ENCODE results near the gene ZNF784.
A peak's percentile ranks its signal among the peaks of the same experiment; 100 is the strongest.

ZNF784 gene

DNA sequence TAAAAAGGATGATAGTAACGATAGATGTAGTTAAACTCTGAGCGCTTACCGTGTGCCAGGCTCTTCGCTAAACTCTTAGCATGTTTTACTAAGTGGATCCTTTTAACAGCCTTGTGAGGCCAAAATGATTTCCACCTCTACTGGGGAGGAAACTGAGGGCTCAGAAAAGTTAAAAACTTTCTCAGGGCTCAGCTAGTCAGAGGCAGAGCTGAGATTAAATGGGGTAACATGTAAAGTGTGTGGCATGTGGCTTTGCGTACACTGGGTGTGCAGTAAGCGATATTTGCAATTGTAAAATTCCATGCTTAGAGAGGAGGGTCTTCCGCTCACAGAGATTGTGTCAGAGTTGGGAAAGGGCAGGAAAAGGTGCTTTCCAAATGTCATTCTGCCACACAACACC lies 32.2 kb upstream of the ZNF784 start:
- TF ChIP-seq, protein P1, sequence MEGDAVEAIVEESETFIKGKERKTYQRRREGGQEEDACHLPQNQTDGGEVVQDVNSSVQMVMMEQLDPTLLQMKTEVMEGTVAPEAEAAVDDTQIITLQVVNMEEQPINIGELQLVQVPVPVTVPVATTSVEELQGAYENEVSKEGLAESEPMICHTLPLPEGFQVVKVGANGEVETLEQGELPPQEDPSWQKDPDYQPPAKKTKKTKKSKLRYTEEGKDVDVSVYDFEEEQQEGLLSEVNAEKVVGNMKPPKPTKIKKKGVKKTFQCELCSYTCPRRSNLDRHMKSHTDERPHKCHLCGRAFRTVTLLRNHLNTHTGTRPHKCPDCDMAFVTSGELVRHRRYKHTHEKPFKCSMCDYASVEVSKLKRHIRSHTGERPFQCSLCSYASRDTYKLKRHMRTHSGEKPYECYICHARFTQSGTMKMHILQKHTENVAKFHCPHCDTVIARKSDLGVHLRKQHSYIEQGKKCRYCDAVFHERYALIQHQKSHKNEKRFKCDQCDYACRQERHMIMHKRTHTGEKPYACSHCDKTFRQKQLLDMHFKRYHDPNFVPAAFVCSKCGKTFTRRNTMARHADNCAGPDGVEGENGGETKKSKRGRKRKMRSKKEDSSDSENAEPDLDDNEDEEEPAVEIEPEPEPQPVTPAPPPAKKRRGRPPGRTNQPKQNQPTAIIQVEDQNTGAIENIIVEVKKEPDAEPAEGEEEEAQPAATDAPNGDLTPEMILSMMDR (IDR thresholded peaks at IDR 0.05; ENCODE audit: poor library complexity, severe bottlenecking) = no peak
- Histone ChIP-seq H3K4me1 (ENCODE audit: insufficient read depth, poor library complexity, severe bottlenecking) (peaks cover 4% of the 10 kb centered on the region), H3K27me3 (ENCODE audit: insufficient read depth, poor library complexity, severe bottlenecking) (no peaks in the 10 kb centered on the region), H3K4me3 (ENCODE audit: severe bottlenecking) (peak overlapping the region; percentile 78), H3K9me3 (ENCODE audit: severe bottlenecking) (no peaks in the 10 kb centered on the region), H3K36me3 (ENCODE audit: low read depth) (peaks cover 42% of the 10 kb centered on the region), H3K27ac (ENCODE audit: poor library complexity, severe bottlenecking) (peak overlapping the region; percentile 93)
- DNase-seq (ENCODE audit: low spot score) = no peak
- ATAC-seq (ENCODE audit: low read depth) = no peak

DNA sequence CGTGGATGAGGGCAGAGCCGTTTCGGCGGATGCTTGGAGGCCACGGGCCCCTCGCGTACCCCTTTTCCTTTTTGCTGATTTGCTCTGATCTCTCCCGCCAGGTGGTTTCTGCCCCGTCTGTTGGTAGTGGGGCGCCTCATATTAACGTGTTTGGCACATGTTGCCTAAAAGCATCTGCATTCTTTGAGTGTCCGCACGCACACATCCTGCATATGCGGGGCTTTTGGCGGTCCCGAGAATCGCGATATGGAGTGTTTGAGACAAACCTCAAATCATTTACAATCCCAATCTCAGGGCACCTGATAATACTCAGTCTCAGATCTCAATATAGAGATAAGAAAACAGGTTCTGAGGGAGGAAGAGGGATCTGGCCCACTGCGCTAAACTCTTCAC lies 31.3 kb upstream of the ZNF784 start:
- no peaks in the 10 kb centered on the region for H3K27me3 ChIP-seq (ENCODE audit: insufficient read depth, poor library complexity, severe bottlenecking)
- peak overlapping the region; percentile 78 for H3K4me3 ChIP-seq (ENCODE audit: severe bottlenecking)
- H3K36me3 ChIP-seq (ENCODE audit: low read depth) = peaks cover 33% of the 10 kb centered on the region
- H3K4me1 ChIP-seq (ENCODE audit: insufficient read depth, poor library complexity, severe bottlenecking) = peaks cover 4% of the 10 kb centered on the region
- H3K27ac ChIP-seq (ENCODE audit: poor library complexity, severe bottlenecking) = peak overlapping the region; percentile 93
- H3K9me3 ChIP-seq (ENCODE audit: severe bottlenecking) = no peaks in the 10 kb centered on the region
- DNase-seq (ENCODE audit: low spot score) (no peak), ATAC-seq (ENCODE audit: low read depth) (no peak)
- TF ChIP-seq, protein P1 (IDR thresholded peaks at IDR 0.05; ENCODE audit: poor library complexity, severe bottlenecking) = no peak

DNA sequence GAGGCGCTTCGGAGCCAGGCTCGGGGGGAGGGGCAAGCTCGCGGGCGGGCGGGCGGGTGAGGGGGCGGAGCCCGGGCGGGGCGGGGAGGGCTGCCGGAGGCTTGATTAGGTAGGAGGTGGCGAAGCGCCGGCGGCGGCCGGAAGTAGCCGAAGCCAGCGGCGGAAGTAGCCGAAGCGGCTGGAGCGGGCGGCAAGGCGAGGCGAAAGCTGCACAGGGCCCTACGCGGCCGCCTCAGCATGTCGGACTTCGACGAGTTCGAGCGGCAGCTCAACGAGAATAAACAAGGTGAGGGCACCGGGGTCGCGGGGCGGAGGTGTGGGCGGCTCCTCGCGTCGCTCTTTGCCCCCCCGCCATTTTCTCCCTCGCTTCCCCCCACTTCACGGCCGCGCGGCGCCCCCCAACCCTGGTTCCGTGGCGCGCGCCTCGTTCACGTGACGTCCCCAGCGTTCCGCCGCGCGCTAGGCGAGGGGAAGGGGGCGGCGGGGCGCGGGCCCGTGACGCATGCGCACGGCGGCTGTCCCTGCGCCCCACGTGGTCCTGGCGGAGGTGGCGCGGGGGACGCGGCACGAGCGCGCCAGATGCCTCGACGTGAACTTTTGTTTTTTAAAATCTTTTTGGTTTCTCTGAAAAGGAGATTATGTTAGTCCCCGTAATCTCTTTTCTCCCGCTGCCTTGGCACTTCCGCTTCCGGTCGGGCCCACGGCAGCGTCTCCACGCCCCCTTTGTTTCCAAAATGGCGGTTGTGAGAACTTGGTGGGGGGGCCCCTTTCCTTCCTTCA lies 30.7 kb upstream of the ZNF784 start, which contains the start of gene U2AF2:
U2AF2 (plus strand) TSS at position 168 of the 780 bp plus-strand sequence; CDS start at position 238, 70 bp downstream.
- Histone ChIP-seq H3K27me3 (ENCODE audit: insufficient read depth, poor library complexity, severe bottlenecking) (no peaks in the 10 kb centered on the region), H3K4me1 (ENCODE audit: insufficient read depth, poor library complexity, severe bottlenecking) (peaks cover 4% of the 10 kb centered on the region), H3K9me3 (ENCODE audit: severe bottlenecking) (no peaks in the 10 kb centered on the region), H3K36me3 (ENCODE audit: low read depth) (peaks cover 27% of the 10 kb centered on the region), H3K27ac (ENCODE audit: poor library complexity, severe bottlenecking) (peak within 1 kb of the TSS; percentile 93), H3K4me3 (ENCODE audit: severe bottlenecking) (peak within 1 kb of the TSS; percentile 78)
- peak; percentile 53 for ATAC-seq (ENCODE audit: low read depth)
- TF ChIP-seq, protein P1 (IDR thresholded peaks at IDR 0.05; ENCODE audit: poor library complexity, severe bottlenecking) = no peak
- DNase-seq (ENCODE audit: low spot score) = peak; percentile 90

DNA sequence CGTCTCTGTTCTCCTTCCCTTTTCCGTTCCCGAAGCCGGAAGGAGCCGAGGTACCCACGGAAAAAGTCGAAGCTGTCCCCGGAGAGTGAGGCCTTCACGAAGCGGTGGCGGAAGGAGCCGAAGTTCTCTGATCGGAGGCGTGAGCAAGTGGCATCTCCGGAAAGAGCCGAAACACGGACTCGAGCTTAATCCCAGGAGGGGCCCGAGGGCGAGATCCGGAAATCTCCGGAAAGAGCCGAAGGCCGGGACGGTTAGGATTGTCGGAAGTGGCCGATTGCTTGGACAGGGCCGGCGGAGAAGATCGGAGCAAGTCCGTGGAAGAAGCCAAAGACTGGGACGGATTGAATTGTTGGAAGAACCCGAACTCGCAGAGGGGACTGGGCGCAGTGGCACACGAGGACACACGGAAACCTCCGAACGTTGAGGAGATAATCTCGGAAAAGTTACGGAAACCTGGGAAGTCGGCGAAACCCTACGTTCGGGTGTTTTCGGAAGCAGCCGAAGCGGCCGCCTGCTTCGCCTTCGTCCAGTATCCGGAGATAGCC lies 30.0 kb upstream of the ZNF784 start:
- TF ChIP-seq, protein P1 (IDR thresholded peaks at IDR 0.05; ENCODE audit: poor library complexity, severe bottlenecking) = no peak
- DNase-seq (ENCODE audit: low spot score) = peak; percentile 99
- peaks cover 21% of the 10 kb centered on the region for H3K36me3 ChIP-seq (ENCODE audit: low read depth)
- H3K4me1 ChIP-seq (ENCODE audit: insufficient read depth, poor library complexity, severe bottlenecking) = peaks cover 4% of the 10 kb centered on the region
- peak; percentile 76 for ATAC-seq (ENCODE audit: low read depth)
- peak overlapping the region; percentile 93 for H3K27ac ChIP-seq (ENCODE audit: poor library complexity, severe bottlenecking)
- no peaks in the 10 kb centered on the region for H3K9me3 ChIP-seq (ENCODE audit: severe bottlenecking)
- no peaks in the 10 kb centered on the region for H3K27me3 ChIP-seq (ENCODE audit: insufficient read depth, poor library complexity, severe bottlenecking)
- peak overlapping the region; percentile 78 for H3K4me3 ChIP-seq (ENCODE audit: severe bottlenecking)

Data from RWPE2 (cell line).